Fibroblast of lung (primary cell): ENCODE measurements around the gene CCDC116. TPM values are rescaled to one million over a fixed set of nuclear protein-coding genes. Genes with fewer than 3 reads are reported as not detected.
A peak's percentile ranks its signal among the peaks of the same experiment; 100 is the strongest.

Source experiments
- DNase-seq, 2 donors: peaks; one replicate each; pipeline versions ENCODE4 v3.0.0 to v3.0.0-alpha.2; 2010; ENCODE audit warnings: low read depth in 2 of 2
- H2AFZ ChIP-seq: 2 replicates; pipeline ENCODE4 v1.5.1; 2012; ENCODE audit warnings: low read length, control low read depth, inconsistent platforms
- H3K27ac ChIP-seq: 2 replicates; pipeline ENCODE4 v1.5.1; 2011; ENCODE audit warnings: low read length, control low read depth; ENCODE audit not compliant: insufficient read depth
- H3K27me3 ChIP-seq: 2 replicates; pipeline ENCODE4 v1.5.1; 2011; ENCODE audit warnings: mild to moderate bottlenecking, low read length; ENCODE audit not compliant: control insufficient read depth, insufficient read depth
- H3K36me3 ChIP-seq: 2 replicates; pipeline ENCODE4 v1.5.1; 2011; ENCODE audit warnings: low read length; ENCODE audit not compliant: control insufficient read depth, insufficient read depth
- H3K4me1 ChIP-seq: 2 replicates; pipeline ENCODE4 v1.5.1; 2011; ENCODE audit warnings: low read length; ENCODE audit not compliant: control insufficient read depth, insufficient read depth; ENCODE audit errors: extremely low read depth
- H3K4me2 ChIP-seq: 2 replicates; pipeline ENCODE4 v1.5.1; 2011; ENCODE audit warnings: low read length, control low read depth; ENCODE audit not compliant: insufficient read depth; ENCODE audit errors: extremely low read depth
- H3K4me3 ChIP-seq, 4 experiments: fragments of 200-600 bp in 1 of 4; sonication (generic) in 1 of 4; replicated peaks in 1 of 4; 2 replicates each; pipeline ENCODE4 v1.5.1; 2011 to 2016; ENCODE audit warnings: low read length in 4 of 4, low read depth in 3 of 4, mild to moderate bottlenecking in 3 of 4, control low read depth in 2 of 4, inconsistent platforms in 1 of 4, mixed read lengths in 1 of 4; ENCODE audit not compliant: insufficient read depth in 1 of 4; ENCODE audit errors: control extremely low read depth in 1 of 4
- H3K79me2 ChIP-seq: 2 replicates; pipeline ENCODE4 v1.5.1; 2012; ENCODE audit warnings: mild to moderate bottlenecking, low read length, inconsistent platforms; ENCODE audit not compliant: control insufficient read depth, insufficient read depth
- H3K9ac ChIP-seq: 2 replicates; pipeline ENCODE4 v1.5.1; 2011; ENCODE audit warnings: mild to moderate bottlenecking, low read length, control low read depth; ENCODE audit not compliant: insufficient read depth
- H3K9me3 ChIP-seq: 2 replicates; pipeline ENCODE4 v1.5.1; 2012; ENCODE audit warnings: low read depth, low read length; ENCODE audit not compliant: control insufficient read depth, insufficient read depth
- H4K20me1 ChIP-seq: 2 replicates; pipeline ENCODE4 v1.5.1; 2011; ENCODE audit warnings: low read length; ENCODE audit not compliant: control insufficient read depth, insufficient read depth; ENCODE audit errors: extremely low read depth
- CTCF ChIP-seq, 2 donors: IDR thresholded peaks in 1 of 2; conservative IDR thresholded peaks in 1 of 2; 1 replicate in 1 of 2; 2 replicates in 1 of 2; pipeline ENCODE4 v1.5.1; 2011 to 2012; ENCODE audit warnings: low read length in 2 of 2, control low read depth in 1 of 2, inconsistent platforms in 1 of 2, low read depth in 1 of 2, mild to moderate bottlenecking in 1 of 2
- EZH2 ChIP-seq: IDR thresholded peaks from 2 replicates; pipeline ENCODE4 v1.5.1; 2012; ENCODE audit warnings: low read length, control low read depth, mild to moderate bottlenecking; ENCODE audit errors: missing control alignments
- polyA plus RNA-seq, 2 donors: library from polyadenylated mRNA; depleted of rRNA in 1 of 2; stranded (reverse) in 1 of 2; unstranded in 1 of 2; fragments of >200 nt; gene quantifications; 2 replicates each; pipeline ENCODE4 v1.2.1, GENCODE V29; 2011 to 2012; ENCODE audit warnings: missing spikeins in 1 of 2
- total RNA-seq: library from RNA; depleted of rRNA; stranded (reverse); fragments of >200 nt; gene quantifications from 2 replicates; pipeline ENCODE4 v1.2.1, GENCODE V29; 2014

The CCDC116 gene
- total and polyA plus RNA-seq, 2 donors (not counting 1 experiment from before 2014, with no cell fraction given) = 0.03 to 0.17 TPM

- Histone ChIP-seq H3K9me3 (no peaks in the 10 kb centered on the region), H3K4me3 (peak within 1 kb of the TSS; percentile 74 to 91 (median 91)), H3K4me1 (no peaks in the 10 kb centered on the region), H3K4me2 (peak within 1 kb of the TSS; percentile 88), H3K27ac (peak within 1 kb of the TSS; percentile 85), H3K9ac (peak within 1 kb of the TSS; percentile 89), H3K36me3 (peaks cover 3% of the 10 kb centered on the region), H4K20me1 (no peaks in the 10 kb centered on the region), H2AFZ (peak within 1 kb of the TSS; percentile 61), H3K27me3 (no peaks in the 10 kb centered on the region), H3K79me2 (peaks cover 5% of the 10 kb centered on the region)
- DNase-seq = peak; percentile 86 to 88
- TF ChIP-seq CTCF (conservative IDR thresholded peaks at IDR 0.05 in 1 of 2, IDR thresholded peaks at IDR 0.05 in 1 of 2; ENCODE audit: low read depth in 1 of 2, low read length in 2 of 2) = peak; percentile 31 to 47
- no peak for TF ChIP-seq EZH2
Observed at GRCh38 chr22:21629255-21630149, 3.1 kb upstream of the CCDC116 start, which contains the start of gene YDJC. YDJC (minus strand) TSS chr22:21630022; CDS start chr22:21630014, 8 bp downstream.

GRCh38 chr22:21631025-21631424, 1.5 kb upstream of the CCDC116 start:
- H3K36me3 ChIP-seq = peaks cover 3% of the 10 kb centered on the region
- no peaks in the 10 kb centered on the region for H3K9me3 ChIP-seq
- H3K9ac ChIP-seq = no peak overlapping the region
- no peak overlapping the region for H3K4me3 ChIP-seq
- no peak overlapping the region for H2AFZ ChIP-seq
- peaks cover 5% of the 10 kb centered on the region for H3K79me2 ChIP-seq
- no peak overlapping the region for H3K27ac ChIP-seq
- H3K4me1 ChIP-seq = no peaks in the 10 kb centered on the region
- H4K20me1 ChIP-seq = no peaks in the 10 kb centered on the region
- TF ChIP-seq CTCF (conservative IDR thresholded peaks at IDR 0.05 in 1 of 2, IDR thresholded peaks at IDR 0.05 in 1 of 2; ENCODE audit: low read depth in 1 of 2, low read length in 2 of 2) (no peak), EZH2 (no peak)
- no peaks in the 10 kb centered on the region for H3K27me3 ChIP-seq
- no peak for DNase-seq
- H3K4me2 ChIP-seq = no peak overlapping the region

- Histone ChIP-seq H3K27me3 (no peaks in the 10 kb centered on the region), H3K4me2 (no peak overlapping the region), H2AFZ (no peak overlapping the region), H3K36me3 (peaks cover 3% of the 10 kb centered on the region), H3K9me3 (no peaks in the 10 kb centered on the region), H3K9ac (no peak overlapping the region), H3K27ac (no peak overlapping the region), H3K79me2 (peaks cover 5% of the 10 kb centered on the region), H4K20me1 (no peaks in the 10 kb centered on the region), H3K4me1 (no peaks in the 10 kb centered on the region), H3K4me3 (no peak overlapping the region)
- no peak for DNase-seq
- TF ChIP-seq CTCF (conservative IDR thresholded peaks at IDR 0.05 in 1 of 2, IDR thresholded peaks at IDR 0.05 in 1 of 2; ENCODE audit: low read depth in 1 of 2, low read length in 2 of 2) = no peak
- no peak for TF ChIP-seq EZH2
Observed at GRCh38 chr22:21632931-21633330, 371 bp downstream of the CCDC116 start.
